ENCODE results near the gene GALNT10. TPM values are rescaled to one million over a fixed set of nuclear protein-coding genes. Genes with fewer than 3 reads are reported as not detected.
"Not testable (repeated sequence)": the region's sequence is repeated elsewhere in the genome, so short reads cannot be mapped to it uniquely, and the experiment has no call there.

The GALNT10 gene
- total and polyA plus RNA-seq, 10 of the 15 experiments (the other 5 are each of a cell fraction or from before 2014, with no cell fraction given) = 3.9 to 35.4 (median 15.5) TPM

- no peak for TF ChIP-seq USF1 (IDR thresholded peaks at IDR 0.05; ENCODE audit: borderline replicate concordance, extremely low read length, insufficient read depth, low read depth, low read length)
- no peak for TF ChIP-seq BHLHE40 (IDR thresholded peaks at IDR 0.05; ENCODE audit: borderline replicate concordance in 1 of 2, low read depth in 2 of 2, low read length in 1 of 2)
- TF ChIP-seq NFYB (IDR thresholded peaks at IDR 0.05; ENCODE audit: insufficient read depth, low read depth, low read length) = no peak
- no peak for TF ChIP-seq PML (IDR thresholded peaks at IDR 0.05; ENCODE audit: low read length)
- TF ChIP-seq SREBF2 (IDR thresholded peaks at IDR 0.05; ENCODE audit: low read length) = no peak
- no peak for TF ChIP-seq RAD51 (IDR thresholded peaks at IDR 0.05)
- TF ChIP-seq JUNB (IDR thresholded peaks at IDR 0.05) = no peak
- TF ChIP-seq HDAC6 (IDR thresholded peaks at IDR 0.05; ENCODE audit: unreplicated experiment) = no peak
- no peak for TF ChIP-seq SP1 (IDR thresholded peaks at IDR 0.05; ENCODE audit: low read depth, low read length)
- no peak for TF ChIP-seq STAT1 (conservative IDR thresholded peaks at IDR 0.05)
- no peak for TF ChIP-seq IRF4 (IDR thresholded peaks at IDR 0.05; ENCODE audit: low read depth, low read length)
These were observed 168.1 kb downstream of the GALNT10 start (continued) for GRCh38 chr5:154358516-154359220.

- Histone ChIP-seq H3K36me3 (ENCODE audit: control insufficient read depth in 2 of 2, insufficient read depth in 2 of 2, low read length in 1 of 2) (no peaks in the 10 kb centered on the region; a peak in 1 of 4 replicates), H3K9ac (ENCODE audit: control insufficient read depth, insufficient read depth, low read length) (no peak overlapping the region), H3K4me2 (ENCODE audit: control insufficient read depth, insufficient read depth) (no peak overlapping the region), H2AFZ (ENCODE audit: control insufficient read depth, low read depth, low read length) (no peak overlapping the region), H3K27me3 (replicated peaks in 1 of 2; ENCODE audit: control insufficient read depth in 2 of 2, insufficient read depth in 2 of 2, low read length in 1 of 2) (no peaks in the 10 kb centered on the region), H3K79me2 (ENCODE audit: control insufficient read depth, insufficient read depth, low read length) (no peaks in the 10 kb centered on the region), H3K4me1 (ENCODE audit: control insufficient read depth, insufficient read depth, low read length) (no peaks in the 10 kb centered on the region), H3K27ac (ENCODE audit: control insufficient read depth, insufficient read depth) (no peak overlapping the region), H3K9me3 (replicated peaks; ENCODE audit: control insufficient read depth, insufficient read depth, low read length) (no peaks in the 10 kb centered on the region), H3K4me3 (no peak overlapping the region), H4K20me1 (ENCODE audit: control insufficient read depth, insufficient read depth) (no peaks in the 10 kb centered on the region)
- no TSS peak for BruUV-seq (replicated peaks)
- CTCF ChIA-PET = no interaction called here
- POLR2A ChIA-PET = no interaction called here
- RAD21 ChIA-PET (ENCODE audit: unreplicated experiment) = no interaction called here
- intact Hi-C loops (cut with micrococcal nuclease; ENCODE audit: unreplicated experiment) (no loop called here), in situ Hi-C loops (cut with MboI) (no loop called here)
- ATAC-seq (no peak), FAIRE-seq (no peak), DNase-seq (ENCODE audit: low read depth, low spot score) (no peak)
- SMC1A ChIA-PET (ENCODE audit: uncharacterized antibody, unreplicated experiment) = no interaction called here
- WGBS (ENCODE audit: insufficient coverage, insufficient replicate concordance, low lambda C conversion rate, missing lambda C conversion rate) = 71% methylated on average over 4 of the region's 4 CpGs
- no peak for TF ChIP-seq YBX1 (IDR thresholded peaks at IDR 0.05)
These were observed 168.7 kb downstream of the GALNT10 start for GRCh38 chr5:154359221-154359573.

GRCh38 chr5:154360241-154360640, 169.7 kb downstream of the GALNT10 start:
- H2AFZ ChIP-seq (ENCODE audit: control insufficient read depth, low read depth, low read length); H3K27me3 ChIP-seq (replicated peaks in 1 of 2; ENCODE audit: control insufficient read depth in 2 of 2, insufficient read depth in 2 of 2, low read length in 1 of 2); H3K36me3 ChIP-seq (ENCODE audit: control insufficient read depth in 2 of 2, insufficient read depth in 2 of 2, low read length in 1 of 2); H3K27ac ChIP-seq (ENCODE audit: control insufficient read depth, insufficient read depth); intact Hi-C loops (cut with micrococcal nuclease; ENCODE audit: unreplicated experiment); H3K9ac ChIP-seq (ENCODE audit: control insufficient read depth, insufficient read depth, low read length); H3K4me1 ChIP-seq (ENCODE audit: control insufficient read depth, insufficient read depth, low read length); H3K79me2 ChIP-seq (ENCODE audit: control insufficient read depth, insufficient read depth, low read length); BruUV-seq (replicated peaks); FAIRE-seq; CTCF ChIA-PET; H4K20me1 ChIP-seq (ENCODE audit: control insufficient read depth, insufficient read depth); RAD21 ChIA-PET (ENCODE audit: unreplicated experiment); ATAC-seq; H3K4me3 ChIP-seq; DNase-seq (ENCODE audit: low read depth, low spot score); H3K9me3 ChIP-seq (replicated peaks; ENCODE audit: control insufficient read depth, insufficient read depth, low read length); H3K4me2 ChIP-seq (ENCODE audit: control insufficient read depth, insufficient read depth); in situ Hi-C loops (cut with MboI): not testable (repeated sequence)
- ChIA-PET POLR2A (interaction anchor here (0.9 kb wide), 1 partner anchor 9 kb away, joined by 3 read pairs; no protein-coding TSS in a partner anchor), SMC1A (ENCODE audit: uncharacterized antibody, unreplicated experiment) (interaction anchor here (1.4 kb wide), 1 partner anchor 12 kb away, joined by 4 read pairs; no protein-coding TSS in a partner anchor)
- WGBS (ENCODE audit: insufficient coverage, insufficient replicate concordance, low lambda C conversion rate, missing lambda C conversion rate) = 99% methylated on average over 7 of the region's 7 CpGs
